OCI-LY7 (cell line): ENCODE measurements around the gene CIART. TPM values are rescaled to one million over a fixed set of nuclear protein-coding genes. Genes with fewer than 3 reads are reported as not detected.
A peak's percentile ranks its signal among the peaks of the same experiment; 100 is the strongest.

Experiments
- BruUV-seq: library from RNA; stranded (reverse); fragments of 400-500 nt; replicated peaks from 2 replicates; lab custom pipeline; 2021; lab: Mats Ljungman, UMichigan
- CTCF ChIA-PET: fragments of 300-600 bp; sonication (Branson Sonifier 250); formaldehyde crosslinking; loops from one replicate; lab custom pipeline; 2022; ENCODE audit warnings: antibody characterized with exemption; ENCODE audit not compliant: unreplicated experiment; lab: Charles Lee
- POLR2A ChIA-PET: fragments of 300-600 bp; sonication (Branson Sonifier 250); formaldehyde crosslinking; loops from one replicate; lab custom pipeline; 2022; ENCODE audit warnings: antibody characterized with exemption; lab: Charles Lee
- DNase-seq: peaks from one replicate; pipeline ENCODE4 v3.0.0-alpha.2; 2015; ENCODE audit warnings: low spot score
- H2AFZ ChIP-seq: fragments of 200-600 bp; sonication (generic), shearing (Covaris generic); 2 replicates; pipeline ENCODE4 v1.6.1; 2014; ENCODE audit warnings: mild to moderate bottlenecking, antibody characterized with exemption, low read length, moderate library complexity
- H3K27ac ChIP-seq: fragments of 200-600 bp; sonication (generic); 2 replicates; pipeline ENCODE4 v1.5.1; 2014; ENCODE audit warnings: mixed run types, low read depth, mild to moderate bottlenecking, moderate library complexity, low read length, inconsistent platforms; ENCODE audit not compliant: poor library complexity, severe bottlenecking
- H3K36me3 ChIP-seq: fragments of 200-600 bp; sonication (generic); 2 replicates; pipeline ENCODE4 v1.6.1; 2014; ENCODE audit warnings: mild to moderate bottlenecking, antibody characterized with exemption, low read length, moderate library complexity, mixed read lengths; ENCODE audit not compliant: insufficient read depth
- H3K4me1 ChIP-seq: fragments of 200-600 bp; sonication (generic); 2 replicates; pipeline ENCODE4 v1.5.1; 2014; ENCODE audit warnings: mild to moderate bottlenecking, low read length; ENCODE audit not compliant: insufficient read depth, poor library complexity, severe bottlenecking
- H3K4me2 ChIP-seq: fragments of 200-600 bp; sonication (generic); 2 replicates; pipeline ENCODE4 v1.6.1; 2014; ENCODE audit warnings: mild to moderate bottlenecking, low read length
- H3K4me3 ChIP-seq: fragments of 200-600 bp; sonication (generic); 2 replicates; pipeline ENCODE4 v1.5.1; 2014; ENCODE audit warnings: mild to moderate bottlenecking, low read depth, low read length; ENCODE audit not compliant: poor library complexity, severe bottlenecking
- H3K79me2 ChIP-seq: fragments of 200-600 bp; sonication (generic); 2 replicates; pipeline ENCODE4 v1.6.1; 2016; ENCODE audit warnings: low read depth, mild to moderate bottlenecking, low read length, moderate library complexity, mixed read lengths; ENCODE audit not compliant: insufficient read depth
- H3K9me2 ChIP-seq: fragments of 200-600 bp; sonication (generic); 2 replicates; pipeline ENCODE4 v1.6.1; 2016; ENCODE audit warnings: mild to moderate bottlenecking, low read length, mixed read lengths; ENCODE audit not compliant: insufficient read depth
- H3K9me3 ChIP-seq: fragments of 200-600 bp; sonication (generic); 2 replicates; pipeline ENCODE4 v1.6.1; 2014; ENCODE audit warnings: mild to moderate bottlenecking, mixed run types, low read length, mixed read lengths
- H4K20me1 ChIP-seq: fragments of 200-600 bp; sonication (generic); 2 replicates; pipeline ENCODE4 v1.6.1; 2014; ENCODE audit warnings: mild to moderate bottlenecking, antibody characterized with exemption, low read length, moderate library complexity, mixed read lengths; ENCODE audit not compliant: insufficient read depth
- CTCF ChIP-seq: fragments of 200-600 bp; sonication (generic); conservative IDR thresholded peaks from 2 replicates; pipeline ENCODE4 v1.5.1; 2014; ENCODE audit warnings: mild to moderate bottlenecking, antibody characterized with exemption, low read length, moderate library complexity, mixed read lengths
- EZH2phosphoT487 ChIP-seq: fragments of 200-600 bp; sonication (generic); IDR thresholded peaks from 2 replicates; pipeline ENCODE4 v1.6.1; 2018; ENCODE audit warnings: low read depth, borderline replicate concordance, mild to moderate bottlenecking, mixed run types, antibody characterized with exemption, low read length, moderate library complexity, mixed read lengths
- intact Hi-C: fragments of 100-400 bp; cut with micrococcal nuclease; formaldehyde crosslinking; loops from one replicate; pipeline ENCODE4 v1.10.0; 2022; ENCODE audit not compliant: unreplicated experiment
- total RNA-seq, 2 experiments: library from RNA; depleted of rRNA in 1 of 2; stranded (reverse); fragments of >200 nt in 1 of 2; shearing (Covaris generic) in 1 of 2; gene quantifications; 2 replicates each; pipeline ENCODE4 v1.2.3, GENCODE V29; 2014 to 2022

CIART gene
- total RNA-seq, 2 experiments from 2014 or later: 0.68 TPM; not detected in 1

GRCh38 chr1:150233359-150234308 lies 48.7 kb upstream of the CIART start:
- CTCF ChIA-PET: no interaction called here
- peak; percentile 42 for DNase-seq

GRCh38 chr1:150234309-150234565 lies 48.1 kb upstream of the CIART start:
- POLR2A ChIA-PET: interaction anchor here (0.7 to 2.2 kb wide), 9 partner anchors 8 to 1134 kb away, joined by 3 to 8 read pairs (median 4); partner anchors contain the start of gene APH1A
- no peak for DNase-seq
- intact Hi-C loops: no loop called here
- Histone ChIP-seq H3K9me3 (no peaks in the 10 kb centered on the region; the same call in 1 of the 2 replicates), H3K4me1 (peaks cover 21% of the 10 kb centered on the region), H3K27ac (peak overlapping the region; percentile 95), H3K36me3 (peaks cover 44% of the 10 kb centered on the region), H3K9me2 (no peaks in the 10 kb centered on the region), H3K4me3 (peak overlapping the region; percentile 96), H3K4me2 (peak overlapping the region; percentile 97), H2AFZ (peak overlapping the region; percentile 35; the same call in 1 of the 2 replicates), H3K79me2 (peaks cover 64% of the 10 kb centered on the region), H4K20me1 (peaks cover 16% of the 10 kb centered on the region)
- TF ChIP-seq CTCF (no peak), EZH2phosphoT487 (no peak)
- no TSS peak for BruUV-seq
- CTCF ChIA-PET: no interaction called here

More at GRCh38 chr1:150233359-150234308, 48.7 kb upstream of the CIART start:
- TF ChIP-seq CTCF (no peak), EZH2phosphoT487 (no peak)
- Histone ChIP-seq H3K9me2 (no peaks in the 10 kb centered on the region), H4K20me1 (peaks cover 16% of the 10 kb centered on the region), H2AFZ (no peak overlapping the region), H3K4me2 (peak overlapping the region; percentile 97), H3K36me3 (peaks cover 50% of the 10 kb centered on the region), H3K4me3 (peak overlapping the region; percentile 96), H3K9me3 (no peaks in the 10 kb centered on the region; the same call in 1 of the 2 replicates), H3K27ac (peak overlapping the region; percentile 95), H3K4me1 (peaks cover 21% of the 10 kb centered on the region), H3K79me2 (peaks cover 69% of the 10 kb centered on the region)
- BruUV-seq: TSS peak; percentile 62
- POLR2A ChIA-PET: interaction anchor here (0.6 to 2.2 kb wide), 13 partner anchors 8 to 1135 kb away, joined by 3 to 8 read pairs (median 4); partner anchors contain the start of gene APH1A
- intact Hi-C loops: no loop called here
